Tibial nerve (tissue), 3 donors: ENCODE results near the gene LPAR2.

ENCODE experiments used
- CTCF ChIP-seq, 5 experiments: fragments of 200-600 bp in 3 of 5; fragments of 450-650 bp in 2 of 5; sonication (generic) in 3 of 5; IDR thresholded peaks; one replicate each; pipeline ENCODE4 v1.5.1; 2016 to 2019; ENCODE audit warnings: antibody characterized with exemption in 5 of 5, mild to moderate bottlenecking in 3 of 5, moderate library complexity in 2 of 5
- POLR2A ChIP-seq, 2 donors: fragments of 450-650 bp; IDR thresholded peaks; one replicate each; pipeline ENCODE4 v1.6.1; 2017; ENCODE audit warnings: antibody characterized with exemption in 2 of 2, mild to moderate bottlenecking in 2 of 2, moderate library complexity in 2 of 2

GRCh38 chr19:19661141-19661674 lies 33.2 kb upstream of the LPAR2 start:
- TF ChIP-seq CTCF (IDR thresholded peaks at IDR 0.05), result no peak
- TF ChIP-seq POLR2A (IDR thresholded peaks at IDR 0.05), result no peak
